Measurements from ENCODE around the gene SRPK2.

GRCh38 chr7:105321754-105322455 is 66.8 kb downstream of the SRPK2 start:
- TF ChIP-seq CTCF (IDR thresholded peaks at IDR 0.05) (no peak), POLR2AphosphoS5 (IDR thresholded peaks at IDR 0.05) (no peak), POLR2A (IDR thresholded peaks at IDR 0.05) (no peak)

Data from sigmoid colon (tissue), 4 donors.